Small intestine (tissue), 7 donors: ENCODE data around the gene VEPH1. TPM values are rescaled to one million over a fixed set of nuclear protein-coding genes. Genes with fewer than 3 reads are reported as not detected.
A peak's percentile ranks its signal among the peaks of the same experiment; 100 is the strongest.

ENCODE experiments used
- DNase-seq, 2 donors: peaks; one replicate each; pipeline versions ENCODE4 v3.0.0 to v3.0.0-alpha.2; 2013
- FAIRE-seq: peaks from 2 replicates; lab custom pipeline; 2012; peaks lifted over from hg19 to GRCh38; lab: Jason Lieb, UNC
- H3K27ac ChIP-seq, 3 donors: one replicate each; pipeline ENCODE4 v1.5.1; 2013; ENCODE audit warnings: low read length in 2 of 3, mild to moderate bottlenecking in 2 of 3, control low read depth in 1 of 3, inconsistent platforms in 1 of 3, low read depth in 1 of 3, moderate library complexity in 1 of 3
- H3K27me3 ChIP-seq, 3 donors: one replicate each; pipeline ENCODE4 v1.6.1; 2013; ENCODE audit warnings: low read length in 3 of 3, inconsistent platforms in 1 of 3; ENCODE audit not compliant: control insufficient read depth in 3 of 3, insufficient read depth in 3 of 3
- H3K36me3 ChIP-seq, 3 donors: one replicate each; pipeline ENCODE4 v1.6.1; 2013; ENCODE audit warnings: low read length in 3 of 3, inconsistent platforms in 1 of 3, low read depth in 1 of 3, mild to moderate bottlenecking in 1 of 3, moderate library complexity in 1 of 3; ENCODE audit not compliant: control insufficient read depth in 3 of 3, insufficient read depth in 2 of 3
- H3K4me1 ChIP-seq, 3 donors: one replicate each; pipeline ENCODE4 v1.6.1; 2013; ENCODE audit warnings: low read length in 2 of 3, inconsistent platforms in 1 of 3, low read depth in 1 of 3, mild to moderate bottlenecking in 1 of 3, moderate library complexity in 1 of 3; ENCODE audit not compliant: control insufficient read depth in 3 of 3, insufficient read depth in 2 of 3
- H3K4me3 ChIP-seq, 3 donors: one replicate each; pipeline ENCODE4 v1.5.1; 2013; ENCODE audit warnings: low read length in 3 of 3, control low read depth in 1 of 3, inconsistent platforms in 1 of 3, low read depth in 1 of 3, mild to moderate bottlenecking in 1 of 3, moderate library complexity in 1 of 3
- H3K9me3 ChIP-seq, 2 donors: one replicate each; pipeline ENCODE4 v1.6.1; 2013; ENCODE audit warnings: low read depth in 1 of 2, low read length in 1 of 2; ENCODE audit not compliant: control insufficient read depth in 2 of 2, insufficient read depth in 1 of 2
- WGBS, 3 donors: extraction: QIAGEN DNeasy Blood & Tissue Kit; methylation state at CpG; one replicate each; pipeline ENCODE4 v1.1.7; 2013; 5-methylcytosine and 5-hydroxymethylcytosine counted together
- polyA plus RNA-seq, 4 donors: library from polyadenylated mRNA; stranded (reverse) in 3 of 4; unstranded in 1 of 4; fragments of 200-250 nt in 3 of 4; fragments of 120-200 nt in 1 of 4; gene quantifications; one replicate each; pipeline versions ENCODE4 v1.2.1 to v1.2.3, GENCODE V29; 2013
- donor health status: healthy with polysubstance abuse.
- donor health status: control.
- donor health status: control.
- donor health status: Bipolar disorder and iron deficiency.
- donor health status: healthy.

The VEPH1 gene
- polyA plus RNA-seq, 4 donors, result 0.04 to 0.18 TPM; not detected in 2

GRCh38 chr3:157240408-157240807, 262.8 kb downstream of the VEPH1 start:
- 43 to 54% (median 50%) methylated on average over 1 of the region's 1 CpG for WGBS, 3 donors
- FAIRE-seq, result no peak

GRCh38 chr3:157239082-157239704, 264.0 kb downstream of the VEPH1 start:
- no peak overlapping the region for H3K4me3 ChIP-seq
- no peak for FAIRE-seq
- 23 to 32% (median 27%) methylated on average over 5 of the region's 5 CpGs for WGBS, 3 donors
- H3K4me1 ChIP-seq, result no peaks in the 10 kb centered on the region
- peak; percentile 73 to 77 for DNase-seq
- no peak overlapping the region for H3K27ac ChIP-seq
- H3K27me3 ChIP-seq, result no peaks in the 10 kb centered on the region
- no peaks in the 10 kb centered on the region for H3K36me3 ChIP-seq
- no peaks in the 10 kb centered on the region for H3K9me3 ChIP-seq

More at GRCh38 chr3:157240408-157240807, 262.8 kb downstream of the VEPH1 start:
- DNase-seq, result no peak
- Histone ChIP-seq H3K4me3 (no peak overlapping the region), H3K9me3 (no peaks in the 10 kb centered on the region), H3K27me3 (no peaks in the 10 kb centered on the region), H3K36me3 (no peaks in the 10 kb centered on the region), H3K27ac (no peak overlapping the region), H3K4me1 (no peaks in the 10 kb centered on the region)

GRCh38 chr3:157238457-157238856, 264.8 kb downstream of the VEPH1 start:
- DNase-seq (no peak), FAIRE-seq (no peak)
- no peaks in the 10 kb centered on the region for H3K4me1 ChIP-seq
- H3K4me3 ChIP-seq, result no peak overlapping the region
- WGBS, 3 donors, result 92 to 97% (median 97%) methylated on average over 1 of the region's 1 CpG
- H3K27me3 ChIP-seq, result no peaks in the 10 kb centered on the region
- H3K27ac ChIP-seq, result no peak overlapping the region
- H3K9me3 ChIP-seq, result no peaks in the 10 kb centered on the region
- no peaks in the 10 kb centered on the region for H3K36me3 ChIP-seq

GRCh38 chr3:157237886-157238285, 265.3 kb downstream of the VEPH1 start:
- Histone ChIP-seq H3K9me3 (no peaks in the 10 kb centered on the region), H3K4me1 (no peaks in the 10 kb centered on the region), H3K36me3 (no peaks in the 10 kb centered on the region), H3K4me3 (no peak overlapping the region), H3K27me3 (no peaks in the 10 kb centered on the region), H3K27ac (no peak overlapping the region)
- FAIRE-seq (no peak), DNase-seq (no peak)
- 45 to 81% (median 72%) methylated on average over 3 of the region's 3 CpGs for WGBS, 3 donors

DNA sequence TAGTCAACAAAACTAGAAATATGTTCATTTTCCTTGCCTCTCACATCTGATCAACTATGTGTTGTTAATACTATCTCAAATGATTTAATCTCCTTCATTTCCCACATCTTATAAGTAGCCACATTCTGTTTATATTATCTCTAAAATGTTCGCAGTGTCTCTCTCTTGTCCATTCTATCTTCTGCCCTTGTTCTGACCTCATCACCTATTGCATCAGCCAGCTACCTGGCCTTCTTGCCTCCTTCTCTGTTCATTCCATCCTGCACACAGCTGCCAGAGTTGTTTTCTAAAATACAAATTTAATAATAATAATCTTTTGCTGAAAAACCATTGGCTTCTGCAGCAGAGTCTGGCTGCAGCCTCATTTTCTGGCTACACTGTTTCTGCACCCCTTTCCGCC, 267.9 kb downstream of the VEPH1 start:
- Histone ChIP-seq H3K4me3 (no peak overlapping the region), H3K9me3 (no peaks in the 10 kb centered on the region), H3K4me1 (no peaks in the 10 kb centered on the region), H3K27ac (no peak overlapping the region), H3K27me3 (no peaks in the 10 kb centered on the region), H3K36me3 (no peaks in the 10 kb centered on the region)
- WGBS, 3 donors, result 88 to 95% (median 93%) methylated on average over 2 of the region's 2 CpGs
- no peak for FAIRE-seq
- no peak for DNase-seq

DNA sequence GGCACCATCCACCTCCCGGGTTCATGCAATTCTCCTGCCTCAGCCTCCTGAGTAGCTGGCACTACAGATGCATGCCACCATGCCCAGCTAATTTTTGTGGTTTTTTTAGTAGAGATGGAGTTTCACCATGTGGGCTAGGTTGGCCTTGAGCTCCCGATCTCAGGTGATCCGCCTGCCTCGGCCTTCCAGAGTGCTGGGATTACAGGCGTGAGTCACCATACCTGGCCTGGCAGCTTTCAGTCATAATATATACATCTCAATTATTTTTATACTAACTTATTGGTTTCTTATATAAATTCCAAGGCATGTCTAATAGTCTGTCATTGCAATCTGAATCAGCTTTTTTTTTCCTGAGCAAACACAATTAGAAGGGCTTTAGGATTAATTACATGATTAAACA, 269.3 kb downstream of the VEPH1 start:
- Histone ChIP-seq H3K27ac (no peak overlapping the region), H3K27me3 (no peaks in the 10 kb centered on the region), H3K9me3 (no peaks in the 10 kb centered on the region), H3K4me3 (no peak overlapping the region), H3K36me3 (no peaks in the 10 kb centered on the region), H3K4me1 (no peaks in the 10 kb centered on the region)
- FAIRE-seq (no peak), DNase-seq (no peak)
- WGBS, 3 donors, result 78 to 93% (median 89%) methylated on average over 5 of the region's 5 CpGs

GRCh38 chr3:157232141-157232540, 271.1 kb downstream of the VEPH1 start:
- WGBS, 3 donors, result 82 to 90% (median 87%) methylated on average over 3 of the region's 3 CpGs
- no peak overlapping the region for H3K4me3 ChIP-seq
- no peak overlapping the region for H3K27ac ChIP-seq
- H3K27me3 ChIP-seq, result no peaks in the 10 kb centered on the region
- no peaks in the 10 kb centered on the region for H3K36me3 ChIP-seq
- no peak for DNase-seq
- no peaks in the 10 kb centered on the region for H3K9me3 ChIP-seq
- no peak for FAIRE-seq
- H3K4me1 ChIP-seq, result no peaks in the 10 kb centered on the region

- DNase-seq (no peak), FAIRE-seq (no peak)
- Histone ChIP-seq H3K4me3 (no peak overlapping the region), H3K4me1 (no peaks in the 10 kb centered on the region), H3K27me3 (no peaks in the 10 kb centered on the region), H3K27ac (no peak overlapping the region), H3K9me3 (no peaks in the 10 kb centered on the region), H3K36me3 (no peaks in the 10 kb centered on the region)
- WGBS, 3 donors, result 80 to 93% (median 92%) methylated on average over 3 of the region's 3 CpGs
These were observed 272.1 kb downstream of the VEPH1 start for GRCh38 chr3:157231071-157231470.
